GM18951 (cell line): ENCODE data around the gene TMEM156.
"Not testable (repeated sequence)": the region's sequence is repeated elsewhere in the genome, so short reads cannot be mapped to it uniquely, and the experiment has no call there.

Source experiments
- POLR2A ChIP-seq: IDR thresholded peaks from 4 replicates; pipeline ENCODE4 v1.6.1; 2011; ENCODE audit warnings: mild to moderate bottlenecking; ENCODE audit not compliant: insufficient read length, insufficient read depth; ENCODE audit errors: extremely low read depth
- in situ Hi-C: fragments of 300-500 bp; cut with MboI; formaldehyde crosslinking; loops from one replicate; pipeline ENCODE4 v1.12.0; 2022; ENCODE audit warnings: low sequenced_read_pairs, mixed read lengths, inconsistent platforms; ENCODE audit not compliant: unreplicated experiment

Gene TMEM156

GRCh38 chr4:39048311-39048710 is 16.1 kb upstream of the TMEM156 start:
- TF ChIP-seq POLR2A: no peak
- in situ Hi-C loops: no loop called here

GRCh38 chr4:39047681-39048080 is 15.5 kb upstream of the TMEM156 start:
- TF ChIP-seq POLR2A: no peak
- in situ Hi-C loops: no loop called here

GRCh38 chr4:39046249-39046648 is 14.0 kb upstream of the TMEM156 start:
- in situ Hi-C loops: no loop called here
- TF ChIP-seq POLR2A: no peak

- in situ Hi-C loops: no loop called here
- TF ChIP-seq POLR2A: no peak
These were observed 13.6 kb upstream of the TMEM156 start for GRCh38 chr4:39045827-39046221.

- TF ChIP-seq POLR2A: peak; percentile 33
- in situ Hi-C loops: no loop called here
These were observed 13.0 kb upstream of the TMEM156 start for GRCh38 chr4:39044956-39045826.

- TF ChIP-seq POLR2A: no peak
- in situ Hi-C loops: no loop called here
These were observed 12.3 kb upstream of the TMEM156 start for GRCh38 chr4:39044364-39044955.

- no peak for TF ChIP-seq POLR2A
- in situ Hi-C loops: no loop called here
These were observed 11.7 kb upstream of the TMEM156 start for GRCh38 chr4:39043861-39044363.

GRCh38 chr4:39043058-39043860 is 11.1 kb upstream of the TMEM156 start:
- in situ Hi-C loops: no loop called here
- no peak for TF ChIP-seq POLR2A

GRCh38 chr4:39042366-39042765 is 10.2 kb upstream of the TMEM156 start:
- in situ Hi-C loops: no loop called here
- TF ChIP-seq POLR2A: no peak

GRCh38 chr4:39039108-39039507 is 6.9 kb upstream of the TMEM156 start:
- TF ChIP-seq POLR2A: no peak
- in situ Hi-C loops: no loop called here

- in situ Hi-C loops: no loop called here
- TF ChIP-seq POLR2A: no peak
These were observed 5.7 kb upstream of the TMEM156 start for GRCh38 chr4:39037941-39038340.

- in situ Hi-C loops: no loop called here
- TF ChIP-seq POLR2A: no peak
These were observed 5.2 kb upstream of the TMEM156 start for GRCh38 chr4:39037491-39037825.

GRCh38 chr4:39036172-39036571 is 4.0 kb upstream of the TMEM156 start:
- TF ChIP-seq POLR2A: no peak
- in situ Hi-C loops: no loop called here

GRCh38 chr4:39031590-39032020 is 604 bp downstream of the TMEM156 start:
- in situ Hi-C loops: not testable (repeated sequence)
